ENCODE results near the gene MBD5.

Gene MBD5

GRCh38 chr2:148201075-148202004 lies 180.4 kb downstream of the MBD5 start:
- no peak overlapping the region for H3K4me3 ChIP-seq (replicated peaks; ENCODE audit: low read depth, low read length)
- DNase-seq (ENCODE audit: extremely low read depth, low read depth): peak; percentile 5
- peak; percentile 54 for TF ChIP-seq CTCF (IDR thresholded peaks at IDR 0.05; ENCODE audit: low read depth, low read length, missing control alignments)

- no peak for TF ChIP-seq CTCF (IDR thresholded peaks at IDR 0.05; ENCODE audit: low read depth, low read length, missing control alignments)
- no peak for DNase-seq (ENCODE audit: extremely low read depth, low read depth)
These were observed 181.3 kb downstream of the MBD5 start for GRCh38 chr2:148202237-148202636.

GRCh38 chr2:148207111-148207510 lies 186.2 kb downstream of the MBD5 start:
- TF ChIP-seq CTCF (IDR thresholded peaks at IDR 0.05; ENCODE audit: low read depth, low read length, missing control alignments): no peak
- H3K4me3 ChIP-seq (replicated peaks; ENCODE audit: low read depth, low read length): no peak overlapping the region
- DNase-seq (ENCODE audit: extremely low read depth, low read depth): no peak

More at GRCh38 chr2:148202237-148202636, 181.3 kb downstream of the MBD5 start:
- no peak overlapping the region for H3K4me3 ChIP-seq (replicated peaks; ENCODE audit: low read depth, low read length)

GRCh38 chr2:148209603-148210002 lies 188.7 kb downstream of the MBD5 start:
- no peak overlapping the region for H3K4me3 ChIP-seq (replicated peaks; ENCODE audit: low read depth, low read length)
- peak; percentile 2 for DNase-seq (ENCODE audit: extremely low read depth, low read depth)
- TF ChIP-seq CTCF (IDR thresholded peaks at IDR 0.05; ENCODE audit: low read depth, low read length, missing control alignments): no peak

- no peak for TF ChIP-seq CTCF (IDR thresholded peaks at IDR 0.05; ENCODE audit: low read depth, low read length, missing control alignments)
- no peak for DNase-seq (ENCODE audit: extremely low read depth, low read depth)
- H3K4me3 ChIP-seq (replicated peaks; ENCODE audit: low read depth, low read length): no peak overlapping the region
These were observed 197.6 kb downstream of the MBD5 start for GRCh38 chr2:148218326-148219075.

- TF ChIP-seq CTCF (IDR thresholded peaks at IDR 0.05; ENCODE audit: low read depth, low read length, missing control alignments): no peak
- DNase-seq (ENCODE audit: extremely low read depth, low read depth): no peak
These were observed 200.3 kb downstream of the MBD5 start for GRCh38 chr2:148221166-148221565.

More at GRCh38 chr2:148221166-148221565, 200.3 kb downstream of the MBD5 start:
- no peak overlapping the region for H3K4me3 ChIP-seq (replicated peaks; ENCODE audit: low read depth, low read length)

Data from HFF-Myc (cell line).